HepG2 (cell line): Measurements from ENCODE around the gene PLCB1. TPM values are rescaled to one million over a fixed set of nuclear protein-coding genes. Genes with fewer than 3 reads are reported as not detected.

Source experiments
- ARNT2 ChIP-seq: sonication (generic); formaldehyde crosslinking; IDR thresholded peaks from 2 replicates; pipeline ENCODE4 v1.8.0; 2022; ENCODE audit warnings: mild to moderate bottlenecking, low read depth, missing genetic modification reagents, moderate library complexity
- DPF2 ChIP-seq: sonication (generic); formaldehyde crosslinking; IDR thresholded peaks from 2 replicates; pipeline ENCODE4 v1.4.0; 2020; ENCODE audit warnings: mild to moderate bottlenecking, low read depth, missing genetic modification reagents, borderline replicate concordance
- FIP1L1 ChIP-seq: fragments of 200-400 bp; formaldehyde crosslinking; IDR thresholded peaks from 2 replicates; pipeline ENCODE4 v1.6.1; 2018; ENCODE audit warnings: low read depth, mild to moderate bottlenecking, low read length, moderate library complexity, borderline replicate concordance; ENCODE audit not compliant: insufficient read depth
- HNRNPL ChIP-seq: fragments of 200-400 bp; formaldehyde crosslinking; IDR thresholded peaks from 2 replicates; pipeline ENCODE4 v1.6.1; 2017; ENCODE audit warnings: mild to moderate bottlenecking, low read depth, low read length
- HOXD1 ChIP-seq: sonication (generic); formaldehyde crosslinking; IDR thresholded peaks from 2 replicates; pipeline ENCODE4 v1.5.0; 2020; ENCODE audit warnings: missing genetic modification reagents
- KAT8 ChIP-seq: IDR thresholded peaks from 2 replicates; pipeline ENCODE4 v1.6.1; 2016; ENCODE audit warnings: missing genetic modification reagents, missing compliant biosample characterization
- MTF2 ChIP-seq: sonication (generic); formaldehyde crosslinking; IDR thresholded peaks from 2 replicates; pipeline ENCODE4 v1.5.0; 2020; ENCODE audit warnings: missing genetic modification reagents, borderline replicate concordance
- MZF1 ChIP-seq: sonication (generic); formaldehyde crosslinking; IDR thresholded peaks from 2 replicates; pipeline ENCODE4 v1.8.1; 2023; ENCODE audit warnings: mild to moderate bottlenecking, missing genetic modification reagents, borderline replicate concordance
- NONO ChIP-seq, 2 experiments: fragments of 450-650 bp in 1 of 2; sonication (generic) in 1 of 2; formaldehyde crosslinking in 1 of 2; IDR thresholded peaks in 1 of 2; conservative IDR thresholded peaks in 1 of 2; 2 replicates each; pipeline versions ENCODE4 v1.6.1 to v1.8.0; 2017 to 2022; ENCODE audit warnings: mild to moderate bottlenecking in 1 of 2, missing genetic modification reagents in 1 of 2, moderate library complexity in 1 of 2
- NR2C2 ChIP-seq: sonication (generic); formaldehyde crosslinking; IDR thresholded peaks from 2 replicates; pipeline ENCODE4 v1.4.0; 2020; ENCODE audit warnings: missing genetic modification reagents, mild to moderate bottlenecking, moderate library complexity, borderline replicate concordance
- NR3C1 ChIP-seq: sonication (generic); formaldehyde crosslinking; IDR thresholded peaks from 2 replicates; pipeline ENCODE4 v1.4.0; 2020; ENCODE audit warnings: missing genetic modification reagents
- POGZ ChIP-seq: sonication (generic); formaldehyde crosslinking; IDR thresholded peaks from 2 replicates; pipeline ENCODE4 v1.4.0; 2020; ENCODE audit warnings: mild to moderate bottlenecking, missing genetic modification reagents
- SALL1 ChIP-seq: sonication (generic); formaldehyde crosslinking; IDR thresholded peaks from 2 replicates; pipeline ENCODE4 v1.8.0; 2022; ENCODE audit warnings: mild to moderate bottlenecking, missing genetic modification reagents
- SKI ChIP-seq: fragments of 450-650 bp; IDR thresholded peaks from one replicate; pipeline ENCODE4 v1.6.1; 2018; ENCODE audit warnings: mild to moderate bottlenecking; ENCODE audit not compliant: partially characterized antibody
- TCF7L2 ChIP-seq: IDR thresholded peaks from 2 replicates; pipeline ENCODE4 v1.6.1; 2011; ENCODE audit warnings: mild to moderate bottlenecking, low read depth, low read length, moderate library complexity
- TEAD2 ChIP-seq: sonication (generic); formaldehyde crosslinking; IDR thresholded peaks from 2 replicates; pipeline ENCODE4 v1.9.0; 2021; ENCODE audit warnings: missing genetic modification reagents
- TP53 ChIP-seq: sonication (generic); formaldehyde crosslinking; conservative IDR thresholded peaks from 2 replicates; pipeline ENCODE4 v1.4.0; 2020; ENCODE audit warnings: missing genetic modification reagents
- ZNF143 ChIP-seq: sonication (generic); formaldehyde crosslinking; IDR thresholded peaks from 2 replicates; pipeline ENCODE4 v1.4.0; 2020; ENCODE audit warnings: missing genetic modification reagents
- ZNF546 ChIP-seq: sonication (generic); formaldehyde crosslinking; conservative IDR thresholded peaks from 2 replicates; pipeline ENCODE4 v1.8.1; 2023; ENCODE audit warnings: mild to moderate bottlenecking, missing genetic modification reagents
- ZNF569 ChIP-seq: sonication (generic); formaldehyde crosslinking; IDR thresholded peaks from 2 replicates; pipeline ENCODE4 v1.5.0; 2020; ENCODE audit warnings: mild to moderate bottlenecking, missing genetic modification reagents, moderate library complexity, borderline replicate concordance
- ZNF724P ChIP-seq: sonication (generic); formaldehyde crosslinking; IDR thresholded peaks from 2 replicates; pipeline ENCODE4 v1.8.0; 2022; ENCODE audit warnings: missing genetic modification reagents, borderline replicate concordance
- ZSCAN21 ChIP-seq: sonication (generic); formaldehyde crosslinking; IDR thresholded peaks from 2 replicates; pipeline ENCODE4 v1.8.0; 2022; ENCODE audit warnings: mild to moderate bottlenecking, missing genetic modification reagents, moderate library complexity, borderline replicate concordance
- polyA plus RNA-seq, 8 experiments: library from polyadenylated mRNA; depleted of rRNA in 3 of 8; stranded (reverse) in 7 of 8; unstranded in 1 of 8; fragments of >200 nt; fragmentation: Illumina TruSeq in 4 of 8; extraction: Trizol in 4 of 8; gene quantifications; 2 replicates each; pipeline versions ENCODE4 v1.2.1 to v1.2.3, GENCODE V29; 2011 to 2016; ENCODE audit warnings: low read depth in 4 of 8, missing spikeins in 1 of 8, mixed read lengths in 1 of 8; ENCODE audit not compliant: insufficient read depth in 1 of 8
- total RNA-seq, 5 experiments: library from RNA; depleted of rRNA; stranded (reverse); fragments of >200 nt; fragmentation: Illumina TruSeq; extraction: Trizol; gene quantifications; 2 replicates each; pipeline ENCODE4 v1.2.3, GENCODE V29; 2016; ENCODE audit warnings: low read depth in 1 of 5
- TF ChIP-seq, protein P1 (sequence below): sonication (generic); formaldehyde crosslinking; IDR thresholded peaks from 2 replicates; pipeline ENCODE4 v1.8.0; 2022; ENCODE audit warnings: mild to moderate bottlenecking, missing genetic modification reagents, moderate library complexity
- TF ChIP-seq, protein P2 (sequence below): sonication (generic); formaldehyde crosslinking; IDR thresholded peaks from 2 replicates; pipeline ENCODE4 v1.4.0; 2020; ENCODE audit warnings: missing genetic modification reagents, mild to moderate bottlenecking, borderline replicate concordance
- TF ChIP-seq, protein P3 (sequence below): sonication (generic); formaldehyde crosslinking; conservative IDR thresholded peaks from 2 replicates; pipeline ENCODE4 v1.8.0; 2022; ENCODE audit warnings: mild to moderate bottlenecking, moderate library complexity, missing genetic modification reagents

PLCB1 gene
- total and polyA plus RNA-seq, 2 of the 13 experiments (the other 11 are each of a cell fraction or from before 2014, with no cell fraction given) = 42.4 to 55.9 TPM

DNA sequence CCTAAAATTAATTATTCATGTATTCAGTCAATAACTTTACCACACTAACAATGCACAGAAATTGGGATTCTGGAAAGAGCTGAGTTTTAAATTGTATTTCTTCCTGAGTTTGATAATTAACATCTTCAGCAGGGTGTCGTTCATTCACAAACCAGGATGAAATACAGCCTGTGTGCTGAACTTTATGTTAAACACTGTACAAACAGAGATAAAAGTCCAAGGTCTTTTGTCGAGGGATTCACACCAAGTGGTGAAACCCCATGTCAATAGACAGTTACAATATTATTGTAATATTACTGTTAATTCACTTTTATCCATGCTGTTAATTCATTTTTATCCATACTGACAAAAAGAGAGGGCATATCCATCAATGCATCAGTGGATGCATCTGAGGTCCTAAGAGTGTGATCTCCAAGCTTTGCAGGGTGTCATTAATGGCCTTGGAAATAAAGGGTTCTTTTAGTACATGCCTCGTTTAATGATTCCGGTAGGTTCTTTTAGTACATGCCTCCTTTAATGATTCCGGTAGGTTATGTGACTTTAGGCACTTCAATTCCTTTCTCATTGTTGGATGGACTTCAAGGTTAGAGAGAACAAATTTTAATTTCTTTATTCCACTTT is 234.3 kb downstream of the PLCB1 start (continued):
- peak; percentile 88 for TF ChIP-seq POGZ
- TF ChIP-seq TP53 (CRISPR knock-in tag) = no peak
- TF ChIP-seq ZSCAN21 (CRISPR knock-in tag) = no peak
- peak; percentile 38; the same call in 1 of the 2 replicates for TF ChIP-seq SALL1 (CRISPR knock-in tag)
- TF ChIP-seq MZF1 = no peak
- no peak for TF ChIP-seq ARNT2
- no peak for TF ChIP-seq TCF7L2
- 0 out of 2 replicates have a peak, but pooled peaks have one; percentile 31 for TF ChIP-seq NR2C2 (CRISPR knock-in tag)
- TF ChIP-seq, protein P1, sequence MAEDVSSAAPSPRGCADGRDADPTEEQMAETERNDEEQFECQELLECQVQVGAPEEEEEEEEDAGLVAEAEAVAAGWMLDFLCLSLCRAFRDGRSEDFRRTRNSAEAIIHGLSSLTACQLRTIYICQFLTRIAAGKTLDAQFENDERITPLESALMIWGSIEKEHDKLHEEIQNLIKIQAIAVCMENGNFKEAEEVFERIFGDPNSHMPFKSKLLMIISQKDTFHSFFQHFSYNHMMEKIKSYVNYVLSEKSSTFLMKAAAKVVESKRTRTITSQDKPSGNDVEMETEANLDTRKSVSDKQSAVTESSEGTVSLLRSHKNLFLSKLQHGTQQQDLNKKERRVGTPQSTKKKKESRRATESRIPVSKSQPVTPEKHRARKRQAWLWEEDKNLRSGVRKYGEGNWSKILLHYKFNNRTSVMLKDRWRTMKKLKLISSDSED = no peak
- TF ChIP-seq, protein P2, sequence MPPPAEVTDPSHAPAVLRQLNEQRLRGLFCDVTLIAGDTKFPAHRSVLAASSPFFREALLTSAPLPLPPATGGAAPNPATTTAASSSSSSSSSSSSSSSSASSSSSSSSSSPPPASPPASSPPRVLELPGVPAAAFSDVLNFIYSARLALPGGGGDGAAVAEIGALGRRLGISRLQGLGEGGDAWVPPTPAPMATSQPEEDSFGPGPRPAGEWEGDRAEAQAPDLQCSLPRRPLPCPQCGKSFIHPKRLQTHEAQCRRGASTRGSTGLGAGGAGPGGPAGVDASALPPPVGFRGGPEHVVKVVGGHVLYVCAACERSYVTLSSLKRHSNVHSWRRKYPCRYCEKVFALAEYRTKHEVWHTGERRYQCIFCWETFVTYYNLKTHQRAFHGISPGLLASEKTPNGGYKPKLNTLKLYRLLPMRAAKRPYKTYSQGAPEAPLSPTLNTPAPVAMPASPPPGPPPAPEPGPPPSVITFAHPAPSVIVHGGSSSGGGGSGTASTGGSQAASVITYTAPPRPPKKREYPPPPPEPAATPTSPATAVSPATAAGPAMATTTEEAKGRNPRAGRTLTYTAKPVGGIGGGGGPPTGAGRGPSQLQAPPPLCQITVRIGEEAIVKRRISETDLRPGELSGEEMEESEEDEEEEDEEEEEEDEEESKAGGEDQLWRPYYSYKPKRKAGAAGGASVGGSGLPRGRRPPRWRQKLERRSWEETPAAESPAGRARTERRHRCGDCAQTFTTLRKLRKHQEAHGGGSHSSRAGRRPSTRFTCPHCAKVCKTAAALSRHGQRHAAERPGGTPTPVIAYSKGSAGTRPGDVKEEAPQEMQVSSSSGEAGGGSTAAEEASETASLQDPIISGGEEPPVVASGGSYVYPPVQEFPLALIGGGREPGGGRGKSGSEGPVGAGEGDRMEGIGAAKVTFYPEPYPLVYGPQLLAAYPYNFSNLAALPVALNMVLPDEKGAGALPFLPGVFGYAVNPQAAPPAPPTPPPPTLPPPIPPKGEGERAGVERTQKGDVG (CRISPR knock-in tag) = no peak
- no peak for TF ChIP-seq HNRNPL
- no peak for TF ChIP-seq TEAD2 (CRISPR knock-in tag)
- TF ChIP-seq, protein P3, sequence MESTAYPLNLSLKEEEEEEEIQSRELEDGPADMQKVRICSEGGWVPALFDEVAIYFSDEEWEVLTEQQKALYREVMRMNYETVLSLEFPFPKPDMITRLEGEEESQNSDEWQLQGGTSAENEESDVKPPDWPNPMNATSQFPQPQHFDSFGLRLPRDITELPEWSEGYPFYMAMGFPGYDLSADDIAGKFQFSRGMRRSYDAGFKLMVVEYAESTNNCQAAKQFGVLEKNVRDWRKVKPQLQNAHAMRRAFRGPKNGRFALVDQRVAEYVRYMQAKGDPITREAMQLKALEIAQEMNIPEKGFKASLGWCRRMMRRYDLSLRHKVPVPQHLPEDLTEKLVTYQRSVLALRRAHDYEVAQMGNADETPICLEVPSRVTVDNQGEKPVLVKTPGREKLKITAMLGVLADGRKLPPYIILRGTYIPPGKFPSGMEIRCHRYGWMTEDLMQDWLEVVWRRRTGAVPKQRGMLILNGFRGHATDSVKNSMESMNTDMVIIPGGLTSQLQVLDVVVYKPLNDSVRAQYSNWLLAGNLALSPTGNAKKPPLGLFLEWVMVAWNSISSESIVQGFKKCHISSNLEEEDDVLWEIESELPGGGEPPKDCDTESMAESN = no peak
- TF ChIP-seq DPF2 (CRISPR knock-in tag) = peak; percentile 65; the same call in 1 of the 2 replicates
- no peak for TF ChIP-seq KAT8 (CRISPR knock-in tag)
- no peak for TF ChIP-seq ZNF569
- TF ChIP-seq NONO (IDR thresholded peaks at IDR 0.05) = no peak
- TF ChIP-seq NONO (CRISPR knock-in tag; conservative IDR thresholded peaks at IDR 0.05) = no peak
- TF ChIP-seq ZNF724P (CRISPR knock-in tag) = no peak
- no peak for TF ChIP-seq NR3C1 (CRISPR knock-in tag)
- no peak for TF ChIP-seq HOXD1 (CRISPR knock-in tag)
- TF ChIP-seq MTF2 (CRISPR knock-in tag) = no peak
- TF ChIP-seq SKI = peak; percentile 25
- TF ChIP-seq FIP1L1 = no peak
- TF ChIP-seq ZNF143 (CRISPR knock-in tag) = no peak
- no peak for TF ChIP-seq ZNF546 (CRISPR knock-in tag)
